Measurements from ENCODE around the gene UNC13C. TPM values are rescaled to one million over a fixed set of nuclear protein-coding genes. Genes with fewer than 3 reads are reported as not detected.

UNC13C gene
- total RNA-seq, 4 donors from 2014 or later: under 0.01 to 0.30 (median 0.21) TPM; not detected in 1

DNA sequence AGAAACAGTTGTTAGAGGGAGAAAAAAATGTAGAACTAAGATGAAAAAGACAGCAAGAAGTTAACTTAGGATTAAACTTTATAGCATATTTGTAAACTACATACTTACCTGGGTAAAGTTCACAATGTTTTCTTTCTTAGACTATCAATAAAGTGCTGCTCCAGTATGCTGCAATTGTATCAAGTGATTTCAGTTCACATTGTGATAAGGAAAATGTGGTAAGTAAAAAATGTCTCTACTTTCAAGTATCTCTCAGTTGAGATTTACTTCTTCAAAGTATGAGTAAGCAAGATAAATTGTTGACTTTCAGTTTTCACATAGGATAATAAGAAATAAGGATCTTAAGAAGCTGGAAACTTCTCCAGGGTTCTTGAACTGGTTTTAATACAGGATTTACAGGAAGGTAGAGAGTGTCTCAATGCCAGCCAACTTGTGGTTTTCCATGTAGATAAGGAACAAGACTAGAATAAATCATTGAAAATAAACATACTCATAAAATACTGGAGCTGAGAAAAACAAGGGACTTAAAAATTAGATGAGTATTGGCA lies 528.8 kb downstream of the UNC13C start:
- H3K27ac ChIP-seq: no peak overlapping the region
- no peak for TF ChIP-seq EP300 (IDR thresholded peaks at IDR 0.05)
- TF ChIP-seq, protein P1, sequence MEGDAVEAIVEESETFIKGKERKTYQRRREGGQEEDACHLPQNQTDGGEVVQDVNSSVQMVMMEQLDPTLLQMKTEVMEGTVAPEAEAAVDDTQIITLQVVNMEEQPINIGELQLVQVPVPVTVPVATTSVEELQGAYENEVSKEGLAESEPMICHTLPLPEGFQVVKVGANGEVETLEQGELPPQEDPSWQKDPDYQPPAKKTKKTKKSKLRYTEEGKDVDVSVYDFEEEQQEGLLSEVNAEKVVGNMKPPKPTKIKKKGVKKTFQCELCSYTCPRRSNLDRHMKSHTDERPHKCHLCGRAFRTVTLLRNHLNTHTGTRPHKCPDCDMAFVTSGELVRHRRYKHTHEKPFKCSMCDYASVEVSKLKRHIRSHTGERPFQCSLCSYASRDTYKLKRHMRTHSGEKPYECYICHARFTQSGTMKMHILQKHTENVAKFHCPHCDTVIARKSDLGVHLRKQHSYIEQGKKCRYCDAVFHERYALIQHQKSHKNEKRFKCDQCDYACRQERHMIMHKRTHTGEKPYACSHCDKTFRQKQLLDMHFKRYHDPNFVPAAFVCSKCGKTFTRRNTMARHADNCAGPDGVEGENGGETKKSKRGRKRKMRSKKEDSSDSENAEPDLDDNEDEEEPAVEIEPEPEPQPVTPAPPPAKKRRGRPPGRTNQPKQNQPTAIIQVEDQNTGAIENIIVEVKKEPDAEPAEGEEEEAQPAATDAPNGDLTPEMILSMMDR (IDR thresholded peaks at IDR 0.05): no peak
- no peak for DNase-seq (ENCODE audit: low spot score in 2 of 2)
- H3K27me3 ChIP-seq: no peaks in the 10 kb centered on the region
- no peaks in the 10 kb centered on the region for H3K36me3 ChIP-seq
- no peak overlapping the region for H3K4me3 ChIP-seq
- H3K9me3 ChIP-seq: no peaks in the 10 kb centered on the region
- H3K4me1 ChIP-seq: no peaks in the 10 kb centered on the region

DNA sequence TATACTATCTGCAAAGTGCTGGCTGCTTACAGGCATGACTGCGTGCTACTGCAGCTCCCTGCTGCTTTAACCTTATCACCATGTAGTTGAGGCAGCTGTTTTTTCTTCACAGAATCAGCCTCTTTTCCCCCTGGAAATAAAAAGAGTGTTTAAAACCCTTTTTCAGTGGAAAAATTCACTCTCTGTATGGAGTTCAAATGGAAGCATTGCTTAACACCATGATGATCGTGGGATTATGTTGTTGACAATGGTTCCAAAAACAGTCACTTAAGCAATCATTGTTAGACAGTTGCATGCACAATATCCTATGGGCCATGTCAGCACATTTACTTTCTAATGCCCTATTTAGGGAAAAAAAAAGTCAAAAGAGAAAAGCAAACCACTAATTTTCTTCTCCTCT lies 536.4 kb downstream of the UNC13C start:
- no peak for DNase-seq (ENCODE audit: low spot score in 2 of 2)
- Histone ChIP-seq H3K4me3 (no peak overlapping the region), H3K27ac (no peak overlapping the region), H3K4me1 (peaks cover 0 to 17% (median 7%) of the 10 kb centered on the region in 4 donors), H3K27me3 (no peaks in the 10 kb centered on the region), H3K36me3 (no peaks in the 10 kb centered on the region), H3K9me3 (no peaks in the 10 kb centered on the region)
- TF ChIP-seq POLR2A (IDR thresholded peaks at IDR 0.05) (no peak), EP300 (IDR thresholded peaks at IDR 0.05) (no peak)
- TF ChIP-seq, protein P1 (IDR thresholded peaks at IDR 0.05): no peak
- 58 to 65% methylated on average over 2 of the region's 2 CpGs for WGBS, 2 donors

DNA sequence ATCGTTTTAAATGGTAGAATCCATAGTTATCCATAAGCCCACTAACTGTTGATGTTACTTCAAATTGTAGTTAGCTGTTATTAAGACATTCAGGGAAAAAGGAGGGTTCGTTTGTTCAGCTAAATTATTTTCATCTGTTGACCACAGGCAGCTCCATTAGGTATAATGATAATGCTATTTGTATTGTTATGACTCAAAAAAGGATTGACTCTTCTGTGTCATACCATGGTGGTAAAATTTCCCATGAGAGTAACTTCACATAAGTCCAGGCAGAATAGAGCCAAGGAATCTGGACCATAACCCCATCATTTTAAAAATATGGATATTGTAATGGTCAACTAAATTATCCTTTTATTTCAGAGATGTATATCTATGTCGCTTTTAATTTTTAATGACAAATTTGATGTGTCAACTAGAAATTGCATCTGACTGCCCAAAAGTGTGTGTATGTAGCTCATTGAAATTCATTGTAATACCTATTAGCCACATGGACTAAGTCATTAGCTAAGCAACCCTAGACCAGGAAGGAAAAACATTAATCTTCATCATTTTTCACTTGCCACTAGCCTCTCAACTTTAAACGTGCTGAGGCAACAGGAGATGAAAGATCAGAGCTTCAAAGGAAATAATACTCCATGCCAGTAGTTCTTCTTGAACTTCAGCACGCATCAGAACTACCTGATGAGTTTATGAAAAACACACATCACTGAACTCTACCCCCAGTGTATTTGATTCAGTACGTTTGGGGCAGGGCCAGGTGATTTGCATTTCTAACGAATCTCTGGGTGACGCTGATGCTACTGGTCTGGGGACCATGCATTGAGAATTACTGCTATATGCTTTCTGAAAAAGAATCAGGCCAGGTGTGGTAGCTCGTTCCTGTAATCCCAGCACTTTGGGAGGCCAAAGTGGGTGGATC lies 537.7 kb downstream of the UNC13C start:
- no peak overlapping the region for H3K4me3 ChIP-seq
- no peaks in the 10 kb centered on the region for H3K9me3 ChIP-seq
- WGBS, 2 donors: 81 to 88% methylated on average over 9 of the region's 9 CpGs
- no peak for DNase-seq (ENCODE audit: low spot score in 2 of 2)
- H3K27me3 ChIP-seq: no peaks in the 10 kb centered on the region
- TF ChIP-seq, protein P1 (IDR thresholded peaks at IDR 0.05): no peak
- TF ChIP-seq EP300 (IDR thresholded peaks at IDR 0.05): no peak
- TF ChIP-seq POLR2A (IDR thresholded peaks at IDR 0.05): no peak
- peaks cover 0 to 25% (median 7%) of the 10 kb centered on the region in 4 donors for H3K4me1 ChIP-seq
- H3K36me3 ChIP-seq: no peaks in the 10 kb centered on the region
- H3K27ac ChIP-seq: no peak overlapping the region

DNA sequence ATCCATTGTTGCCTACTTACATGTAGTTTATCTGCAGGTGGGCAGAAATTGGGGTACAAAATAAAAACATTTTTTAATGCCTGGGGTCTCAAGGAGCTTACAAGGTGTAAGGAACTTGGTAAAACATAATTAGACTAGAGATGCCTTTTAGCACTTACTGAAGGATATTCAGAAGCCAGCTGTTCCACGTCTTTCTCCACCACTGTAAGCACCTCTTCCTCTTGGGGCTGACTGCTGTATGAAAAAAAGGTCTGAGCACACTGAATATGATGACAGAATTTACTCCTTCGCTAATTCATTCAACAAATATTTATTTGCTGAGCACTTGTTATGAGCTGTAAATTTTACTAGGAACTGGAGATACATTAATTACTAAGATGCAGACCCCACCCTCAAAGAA lies 539.1 kb downstream of the UNC13C start:
- Histone ChIP-seq H3K4me3 (no peak overlapping the region), H3K36me3 (no peaks in the 10 kb centered on the region), H3K4me1 (peaks cover 0 to 25% (median 7%) of the 10 kb centered on the region in 4 donors), H3K27ac (no peak overlapping the region), H3K27me3 (no peaks in the 10 kb centered on the region), H3K9me3 (no peaks in the 10 kb centered on the region)
- WGBS, 2 donors: 73 to 82% methylated on average over 2 of the region's 2 CpGs
- TF ChIP-seq EP300 (IDR thresholded peaks at IDR 0.05): no peak
- TF ChIP-seq, protein P1 (IDR thresholded peaks at IDR 0.05): no peak
- no peak for TF ChIP-seq POLR2A (IDR thresholded peaks at IDR 0.05)
- no peak for DNase-seq (ENCODE audit: low spot score in 2 of 2)

Data from tibial nerve (tissue), 4 donors.